ENCODE measurements around the gene GLRA3. TPM values are rescaled to one million over a fixed set of nuclear protein-coding genes. Genes with fewer than 3 reads are reported as not detected.

The GLRA3 gene
- total RNA-seq, 4 donors from 2014 or later, result not detected

GRCh38 chr4:174749091-174749490 is 80.0 kb downstream of the GLRA3 start:
- Histone ChIP-seq H3K9me3 (peaks cover 0 to 11% (median 2%) of the 10 kb centered on the region in 4 donors), H3K4me3 (no peak overlapping the region), H3K36me3 (no peaks in the 10 kb centered on the region), H3K27ac (no peak overlapping the region), H3K4me1 (no peaks in the 10 kb centered on the region), H3K27me3 (no peaks in the 10 kb centered on the region)
- TF ChIP-seq EP300 (IDR thresholded peaks at IDR 0.05), result no peak
- no peak for TF ChIP-seq CTCF (IDR thresholded peaks at IDR 0.05)
- no peak for TF ChIP-seq POLR2A (IDR thresholded peaks at IDR 0.05)
- DNase-seq (ENCODE audit: low spot score in 2 of 2), result no peak
- 88 to 90% methylated on average over 3 of the region's 3 CpGs for WGBS, 2 donors

GRCh38 chr4:174746710-174747109 is 82.3 kb downstream of the GLRA3 start:
- Histone ChIP-seq H3K36me3 (no peaks in the 10 kb centered on the region), H3K27ac (no peak overlapping the region), H3K27me3 (no peaks in the 10 kb centered on the region), H3K9me3 (peaks cover 0 to 15% (median 0%) of the 10 kb centered on the region in 4 donors), H3K4me1 (no peaks in the 10 kb centered on the region), H3K4me3 (no peak overlapping the region)
- TF ChIP-seq EP300 (IDR thresholded peaks at IDR 0.05) (no peak), CTCF (IDR thresholded peaks at IDR 0.05) (no peak), POLR2A (IDR thresholded peaks at IDR 0.05) (no peak)
- WGBS, 2 donors, result 84 to 85% methylated on average over 2 of the region's 2 CpGs
- DNase-seq (ENCODE audit: low spot score in 2 of 2), result no peak

GRCh38 chr4:174742561-174742960 is 86.5 kb downstream of the GLRA3 start:
- no peaks in the 10 kb centered on the region for H3K27me3 ChIP-seq
- no peaks in the 10 kb centered on the region for H3K36me3 ChIP-seq
- no peak overlapping the region for H3K4me3 ChIP-seq
- DNase-seq (ENCODE audit: low spot score in 2 of 2), result no peak
- TF ChIP-seq CTCF (IDR thresholded peaks at IDR 0.05) (no peak), POLR2A (IDR thresholded peaks at IDR 0.05) (no peak), EP300 (IDR thresholded peaks at IDR 0.05) (no peak)
- peaks cover 0 to 15% (median 0%) of the 10 kb centered on the region in 4 donors for H3K9me3 ChIP-seq
- H3K4me1 ChIP-seq, result no peaks in the 10 kb centered on the region
- no peak overlapping the region for H3K27ac ChIP-seq

- Histone ChIP-seq H3K9me3 (peaks cover 0 to 8% (median 0%) of the 10 kb centered on the region in 4 donors), H3K4me1 (no peaks in the 10 kb centered on the region), H3K27me3 (no peaks in the 10 kb centered on the region), H3K27ac (no peak overlapping the region), H3K4me3 (no peak overlapping the region), H3K36me3 (no peaks in the 10 kb centered on the region)
- no peak for DNase-seq (ENCODE audit: low spot score in 2 of 2)
- WGBS, 2 donors, result 87 to 92% methylated on average over 3 of the region's 3 CpGs
- TF ChIP-seq EP300 (IDR thresholded peaks at IDR 0.05) (no peak), CTCF (IDR thresholded peaks at IDR 0.05) (no peak), POLR2A (IDR thresholded peaks at IDR 0.05) (no peak)
Measured at GRCh38 chr4:174739576-174739975, 89.5 kb downstream of the GLRA3 start.

GRCh38 chr4:174734181-174734580 is 94.9 kb downstream of the GLRA3 start:
- Histone ChIP-seq H3K4me3 (no peak overlapping the region), H3K36me3 (no peaks in the 10 kb centered on the region), H3K9me3 (no peaks in the 10 kb centered on the region), H3K4me1 (no peaks in the 10 kb centered on the region), H3K27me3 (no peaks in the 10 kb centered on the region), H3K27ac (no peak overlapping the region)
- TF ChIP-seq EP300 (IDR thresholded peaks at IDR 0.05), result no peak
- no peak for TF ChIP-seq POLR2A (IDR thresholded peaks at IDR 0.05)
- TF ChIP-seq CTCF (IDR thresholded peaks at IDR 0.05), result no peak
- DNase-seq (ENCODE audit: low spot score in 2 of 2), result no peak
- WGBS, 2 donors, result 87 to 91% methylated on average over 4 of the region's 4 CpGs

Measured in tibial nerve (tissue), 4 donors.